SK-N-SH (cell line): ENCODE measurements around the gene BUD23. TPM values are rescaled to one million over a fixed set of nuclear protein-coding genes. Genes with fewer than 3 reads are reported as not detected.
A peak's percentile ranks its signal among the peaks of the same experiment; 100 is the strongest.

Experiments
- CTCF ChIA-PET: fragments of 300-600, 350-600 bp; formaldehyde crosslinking; extraction: SDS; loops from one replicate; lab custom pipeline; 2021; lab: Yijun Ruan, JAX
- POLR2A ChIA-PET: fragments of 350-600 bp; sonication (Branson Sonifier 250); formaldehyde crosslinking; extraction: SDS; loops from one replicate; lab custom pipeline; 2020; ENCODE audit warnings: antibody characterized with exemption, inconsistent platforms; lab: Yijun Ruan, JAX
- DNase-seq: peaks from one replicate; pipeline ENCODE4 v3.0.0; 2012
- H2AFZ ChIP-seq: fragments of 200-600 bp; sonication (generic); 2 replicates; pipeline ENCODE4 v1.8.1; 2016; ENCODE audit warnings: antibody characterized with exemption, mild to moderate bottlenecking, low read depth
- H3F3A ChIP-seq: fragments of 200-600 bp; sonication (generic); replicated peaks from 2 replicates; pipeline ENCODE3; 2016; ENCODE audit warnings: antibody characterized with exemption, mild to moderate bottlenecking; ENCODE audit not compliant: insufficient read depth
- H3K27ac ChIP-seq, 2 experiments: fragments of 200-500 bp in 1 of 2; fragments of 200-600 bp in 1 of 2; sonication (Bioruptor generic) in 1 of 2; sonication (generic), shearing (Covaris generic) in 1 of 2; 2 replicates each; pipeline versions ENCODE4 v1.5.1 to v1.6.1; 2014 to 2016; ENCODE audit warnings: low read depth in 2 of 2, inconsistent platforms in 1 of 2, low read length in 1 of 2, mild to moderate bottlenecking in 1 of 2, mixed read lengths in 1 of 2
- H3K27me3 ChIP-seq: fragments of 200-600 bp; sonication (generic), shearing (Covaris generic); 2 replicates; pipeline ENCODE4 v1.6.1; 2016; ENCODE audit warnings: mixed run types; ENCODE audit not compliant: insufficient read depth
- H3K36me3 ChIP-seq, 2 experiments: fragments of 200-500 bp in 1 of 2; fragments of 200-600 bp in 1 of 2; sonication (Bioruptor generic) in 1 of 2; sonication (generic) in 1 of 2; replicated peaks in 1 of 2; 2 replicates each; pipeline versions ENCODE3 to v1.5.1; 2014 to 2016; ENCODE audit warnings: low read length in 1 of 2, mild to moderate bottlenecking in 1 of 2; ENCODE audit not compliant: insufficient read depth in 2 of 2, control insufficient read depth in 1 of 2
- H3K4me1 ChIP-seq, 2 experiments: fragments of 200-500 bp in 1 of 2; fragments of 200-600 bp in 1 of 2; sonication (Bioruptor generic) in 1 of 2; sonication (generic), shearing (Covaris generic) in 1 of 2; 2 replicates each; pipeline versions ENCODE4 v1.5.1 to v1.6.1; 2014 to 2016; ENCODE audit warnings: low read depth in 1 of 2, low read length in 1 of 2, mixed run types in 1 of 2; ENCODE audit not compliant: insufficient read depth in 2 of 2, control insufficient read depth in 1 of 2
- H3K4me2 ChIP-seq: fragments of 200-600 bp; sonication (generic), shearing (Covaris generic); 2 replicates; pipeline ENCODE4 v1.6.1; 2017; ENCODE audit warnings: mixed run types
- H3K4me3 ChIP-seq, 2 experiments: fragments of 200-500 bp in 1 of 2; fragments of 200-600 bp in 1 of 2; sonication (Bioruptor generic) in 1 of 2; sonication (generic), shearing (Covaris generic) in 1 of 2; 2 replicates each; pipeline versions ENCODE4 v1.5.1 to v1.8.1; 2014 to 2016; ENCODE audit warnings: low read depth in 2 of 2, inconsistent platforms in 1 of 2, low read length in 1 of 2, mild to moderate bottlenecking in 1 of 2, mixed read lengths in 1 of 2, moderate library complexity in 1 of 2
- H3K79me2 ChIP-seq: fragments of 200-600 bp; sonication (generic); 2 replicates; pipeline ENCODE4 v1.8.1; 2017; ENCODE audit warnings: mild to moderate bottlenecking; ENCODE audit not compliant: insufficient read depth
- H3K9ac ChIP-seq: fragments of 200-600 bp; sonication (generic); 2 replicates; pipeline ENCODE4 v1.6.1; 2017; ENCODE audit warnings: mixed run types
- H3K9me2 ChIP-seq: fragments of 200-600 bp; sonication (generic); 2 replicates; pipeline ENCODE4 v1.6.1; 2017; ENCODE audit warnings: mixed run types
- H3K9me3 ChIP-seq: fragments of 200-600 bp; sonication (generic); 2 replicates; pipeline ENCODE4 v1.6.1; 2017; ENCODE audit warnings: mixed run types, mild to moderate bottlenecking, moderate library complexity
- H4K20me1 ChIP-seq: fragments of 200-600 bp; sonication (generic); 2 replicates; pipeline ENCODE4 v1.6.1; 2017; ENCODE audit warnings: mild to moderate bottlenecking, mixed run types; ENCODE audit not compliant: insufficient read depth
- CHD2 ChIP-seq: fragments of 150-350 bp; IDR thresholded peaks from 2 replicates; pipeline ENCODE4 v1.6.1; 2018; ENCODE audit warnings: low read length; ENCODE audit not compliant: partially characterized antibody
- ELF1 ChIP-seq: IDR thresholded peaks from 2 replicates; pipeline ENCODE4 v1.4.0; 2012
- FOXJ3 ChIP-seq: sonication (generic); formaldehyde crosslinking; IDR thresholded peaks from 2 replicates; pipeline ENCODE4 v1.5.1; 2020; ENCODE audit warnings: mild to moderate bottlenecking, missing genetic modification reagents
- FOXM1 ChIP-seq: IDR thresholded peaks from 2 replicates; pipeline ENCODE4 v1.4.0; 2012; ENCODE audit warnings: low read depth, mild to moderate bottlenecking
- JUND ChIP-seq: IDR thresholded peaks from 2 replicates; pipeline ENCODE4 v1.4.0; 2012
- MEF2A ChIP-seq: IDR thresholded peaks from 2 replicates; pipeline ENCODE4 v1.4.0; 2012; ENCODE audit warnings: low read depth, borderline replicate concordance
- MXI1 ChIP-seq: IDR thresholded peaks from 2 replicates; pipeline ENCODE4 v1.6.1; 2012; ENCODE audit warnings: mild to moderate bottlenecking, low read depth, low read length, improper control_type of control experiment
- NFIC ChIP-seq: IDR thresholded peaks from 2 replicates; pipeline ENCODE4 v1.4.0; 2012; ENCODE audit warnings: borderline replicate concordance
- POLR2AphosphoS5 ChIP-seq: IDR thresholded peaks from 2 replicates; pipeline ENCODE4 v1.6.1; 2012; ENCODE audit warnings: low read depth, low read length
- RAD21 ChIP-seq: IDR thresholded peaks from 2 replicates; pipeline ENCODE4 v1.6.1; 2012; ENCODE audit warnings: mild to moderate bottlenecking, low read length
- RCOR1 ChIP-seq: fragments of 150-350 bp; IDR thresholded peaks from 2 replicates; pipeline ENCODE4 v1.6.1; 2017; ENCODE audit warnings: antibody characterized with exemption, low read length
- RXRA ChIP-seq: IDR thresholded peaks from 2 replicates; pipeline ENCODE4 v1.4.0; 2012; ENCODE audit warnings: low read depth, mild to moderate bottlenecking, borderline replicate concordance
- SIN3A ChIP-seq: IDR thresholded peaks from 2 replicates; pipeline ENCODE4 v1.6.1; 2012; ENCODE audit warnings: low read depth, mild to moderate bottlenecking, low read length, moderate library complexity, borderline replicate concordance
- SMC3 ChIP-seq: IDR thresholded peaks from 2 replicates; pipeline ENCODE4 v1.6.1; 2012; ENCODE audit warnings: low read depth, low read length, improper control_type of control experiment
- TEAD4 ChIP-seq: IDR thresholded peaks from 2 replicates; pipeline ENCODE4 v1.4.0; 2012; ENCODE audit warnings: mild to moderate bottlenecking, borderline replicate concordance; ENCODE audit not compliant: insufficient read depth
- WGBS: methylation state at CpG from one replicate; pipeline ENCODE4 v1.1.6; 2017; ENCODE audit warnings: low lambda C conversion rate; 5-methylcytosine and 5-hydroxymethylcytosine counted together
- polyA plus RNA-seq, 3 experiments: library from polyadenylated mRNA; depleted of rRNA; stranded (reverse); fragments of >200 nt; gene quantifications; 2 replicates each; pipeline ENCODE4 v1.2.3, GENCODE V29; 2012
- TF ChIP-seq, protein P1 (sequence below): IDR thresholded peaks from 2 replicates; pipeline ENCODE4 v1.6.1; 2012; ENCODE audit warnings: mild to moderate bottlenecking, low read depth, low read length, moderate library complexity
- TF ChIP-seq, protein P2 (sequence below): fragments of 150-350 bp; IDR thresholded peaks from 2 replicates; pipeline ENCODE4 v1.6.1; 2016; ENCODE audit warnings: mild to moderate bottlenecking, low read depth, low read length
- TF ChIP-seq, protein P3 (sequence below): IDR thresholded peaks from 2 replicates; pipeline ENCODE4 v1.4.0; 2012; ENCODE audit warnings: low read depth, borderline replicate concordance
- TF ChIP-seq, protein P4 (sequence below): IDR thresholded peaks from 2 replicates; pipeline ENCODE4 v1.4.0; 2012; ENCODE audit warnings: low read depth
- TF ChIP-seq, protein P5 (sequence below): fragments of 200-600 bp; sonication (generic); IDR thresholded peaks from 2 replicates; pipeline ENCODE4 v1.6.1; 2017; ENCODE audit warnings: antibody characterized with exemption, mild to moderate bottlenecking, moderate library complexity

Gene BUD23
- polyA plus RNA-seq, 1 of the 3 experiments (the other 2 are of a cell fraction), result 206 TPM

DNA sequence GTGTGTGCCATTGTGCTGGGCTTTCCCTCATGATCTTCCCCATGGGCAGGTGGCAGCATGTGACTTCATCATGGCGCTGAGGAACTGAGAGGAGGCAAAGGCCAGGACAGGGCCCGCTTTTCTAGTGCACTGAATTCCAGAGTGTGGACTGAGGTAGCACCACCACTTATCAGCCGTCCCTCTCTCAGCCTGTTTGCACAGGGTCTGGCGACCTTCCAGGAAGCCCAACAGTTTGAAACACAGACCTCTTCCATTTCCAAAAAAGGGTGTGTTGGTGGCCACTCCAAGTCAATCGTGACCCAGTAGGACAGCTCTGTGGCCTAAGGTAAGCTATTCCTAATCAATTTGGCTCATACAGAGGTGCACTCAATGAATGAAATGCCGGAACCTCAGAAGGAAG is 4.5 kb upstream of the BUD23 start:
- Histone ChIP-seq H3K9me3 (no peaks in the 10 kb centered on the region), H3K9ac (no peak overlapping the region), H3K79me2 (peaks cover 57% of the 10 kb centered on the region), H3K4me3 (no peak overlapping the region), H3K36me3 (peaks cover 7 to 27% of the 10 kb centered on the region in 2 experiments), H3K9me2 (no peaks in the 10 kb centered on the region), H4K20me1 (no peaks in the 10 kb centered on the region), H3K27me3 (no peaks in the 10 kb centered on the region), H3K4me1 (peaks cover 16 to 19% of the 10 kb centered on the region in 2 experiments; a peak in 3 of 4 replicates), H2AFZ (no peak overlapping the region), H3K27ac (no peak overlapping the region), H3F3A (no peaks in the 10 kb centered on the region), H3K4me2 (no peak overlapping the region)
- TF ChIP-seq, protein P1, sequence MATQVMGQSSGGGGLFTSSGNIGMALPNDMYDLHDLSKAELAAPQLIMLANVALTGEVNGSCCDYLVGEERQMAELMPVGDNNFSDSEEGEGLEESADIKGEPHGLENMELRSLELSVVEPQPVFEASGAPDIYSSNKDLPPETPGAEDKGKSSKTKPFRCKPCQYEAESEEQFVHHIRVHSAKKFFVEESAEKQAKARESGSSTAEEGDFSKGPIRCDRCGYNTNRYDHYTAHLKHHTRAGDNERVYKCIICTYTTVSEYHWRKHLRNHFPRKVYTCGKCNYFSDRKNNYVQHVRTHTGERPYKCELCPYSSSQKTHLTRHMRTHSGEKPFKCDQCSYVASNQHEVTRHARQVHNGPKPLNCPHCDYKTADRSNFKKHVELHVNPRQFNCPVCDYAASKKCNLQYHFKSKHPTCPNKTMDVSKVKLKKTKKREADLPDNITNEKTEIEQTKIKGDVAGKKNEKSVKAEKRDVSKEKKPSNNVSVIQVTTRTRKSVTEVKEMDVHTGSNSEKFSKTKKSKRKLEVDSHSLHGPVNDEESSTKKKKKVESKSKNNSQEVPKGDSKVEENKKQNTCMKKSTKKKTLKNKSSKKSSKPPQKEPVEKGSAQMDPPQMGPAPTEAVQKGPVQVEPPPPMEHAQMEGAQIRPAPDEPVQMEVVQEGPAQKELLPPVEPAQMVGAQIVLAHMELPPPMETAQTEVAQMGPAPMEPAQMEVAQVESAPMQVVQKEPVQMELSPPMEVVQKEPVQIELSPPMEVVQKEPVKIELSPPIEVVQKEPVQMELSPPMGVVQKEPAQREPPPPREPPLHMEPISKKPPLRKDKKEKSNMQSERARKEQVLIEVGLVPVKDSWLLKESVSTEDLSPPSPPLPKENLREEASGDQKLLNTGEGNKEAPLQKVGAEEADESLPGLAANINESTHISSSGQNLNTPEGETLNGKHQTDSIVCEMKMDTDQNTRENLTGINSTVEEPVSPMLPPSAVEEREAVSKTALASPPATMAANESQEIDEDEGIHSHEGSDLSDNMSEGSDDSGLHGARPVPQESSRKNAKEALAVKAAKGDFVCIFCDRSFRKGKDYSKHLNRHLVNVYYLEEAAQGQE, result no peak
- TF ChIP-seq TEAD4 (no peak), MXI1 (no peak), SIN3A (no peak), JUND (no peak), MEF2A (no peak), FOXJ3 (CRISPR knock-in tag) (no peak), NFIC (no peak), RAD21 (no peak), POLR2AphosphoS5 (no peak)
- TF ChIP-seq, protein P2, sequence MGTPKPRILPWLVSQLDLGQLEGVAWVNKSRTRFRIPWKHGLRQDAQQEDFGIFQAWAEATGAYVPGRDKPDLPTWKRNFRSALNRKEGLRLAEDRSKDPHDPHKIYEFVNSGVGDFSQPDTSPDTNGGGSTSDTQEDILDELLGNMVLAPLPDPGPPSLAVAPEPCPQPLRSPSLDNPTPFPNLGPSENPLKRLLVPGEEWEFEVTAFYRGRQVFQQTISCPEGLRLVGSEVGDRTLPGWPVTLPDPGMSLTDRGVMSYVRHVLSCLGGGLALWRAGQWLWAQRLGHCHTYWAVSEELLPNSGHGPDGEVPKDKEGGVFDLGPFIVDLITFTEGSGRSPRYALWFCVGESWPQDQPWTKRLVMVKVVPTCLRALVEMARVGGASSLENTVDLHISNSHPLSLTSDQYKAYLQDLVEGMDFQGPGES, result no peak
- ChIA-PET CTCF (interaction anchor here (2.8 kb wide), 1 partner anchor 72 kb away, joined by 11 read pairs; no protein-coding TSS in a partner anchor), POLR2A (no interaction called here)
- 90% methylated on average over 6 of the region's 6 CpGs for whole genome bisulfite sequencing
- DNase-seq, result no peak

DNA sequence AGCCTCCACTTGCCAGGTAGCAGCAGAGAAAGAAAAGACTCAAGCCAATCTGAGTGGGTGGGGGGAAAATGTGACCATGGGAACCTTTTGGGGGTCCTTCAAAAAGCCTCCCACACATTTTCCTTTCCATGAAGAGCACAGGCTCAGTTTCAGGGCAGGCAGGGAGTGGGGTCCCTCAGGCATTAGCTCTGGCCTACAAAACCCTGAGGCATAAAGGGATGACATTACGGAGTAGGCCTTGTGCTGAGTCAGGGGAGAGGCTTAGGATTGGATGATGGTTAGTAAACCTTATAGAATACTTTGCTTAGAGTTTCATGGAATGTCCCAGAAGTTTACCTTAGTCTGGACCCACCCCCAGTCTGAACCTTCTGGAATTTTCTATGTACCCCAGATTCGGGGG is 3.7 kb upstream of the BUD23 start:
- no peak for DNase-seq
- no peaks in the 10 kb centered on the region for H3K9me3 ChIP-seq
- 96% methylated on average over 2 of the region's 2 CpGs for WGBS
- H3K79me2 ChIP-seq, result peaks cover 66% of the 10 kb centered on the region
- 0 out of 2 replicates have a peak overlapping the region, but pooled peaks have one; percentile 98 for H3K4me2 ChIP-seq
- no peaks in the 10 kb centered on the region for H4K20me1 ChIP-seq
- ChIA-PET CTCF (interaction anchor here (1.0 to 1.9 kb wide), 2 partner anchors 12 to 22 kb away, joined by 3 to 7 read pairs; partner anchors contain the start of gene VPS37D), POLR2A (no interaction called here)
- H3K36me3 ChIP-seq, result peaks cover 7 to 27% of the 10 kb centered on the region in 2 experiments
- no peaks in the 10 kb centered on the region for H3K27me3 ChIP-seq
- H3K9ac ChIP-seq, result no peak overlapping the region
- H3K4me1 ChIP-seq, result peaks cover 19 to 20% of the 10 kb centered on the region in 2 experiments; a peak in 3 of 4 replicates
- H3K4me3 ChIP-seq, result no peak overlapping the region
- H3K27ac ChIP-seq, result no peak overlapping the region
- H3F3A ChIP-seq, result no peaks in the 10 kb centered on the region
- H3K9me2 ChIP-seq, result no peaks in the 10 kb centered on the region
- no peak for TF ChIP-seq MEF2A
- no peak for TF ChIP-seq SMC3
- TF ChIP-seq, protein P3, sequence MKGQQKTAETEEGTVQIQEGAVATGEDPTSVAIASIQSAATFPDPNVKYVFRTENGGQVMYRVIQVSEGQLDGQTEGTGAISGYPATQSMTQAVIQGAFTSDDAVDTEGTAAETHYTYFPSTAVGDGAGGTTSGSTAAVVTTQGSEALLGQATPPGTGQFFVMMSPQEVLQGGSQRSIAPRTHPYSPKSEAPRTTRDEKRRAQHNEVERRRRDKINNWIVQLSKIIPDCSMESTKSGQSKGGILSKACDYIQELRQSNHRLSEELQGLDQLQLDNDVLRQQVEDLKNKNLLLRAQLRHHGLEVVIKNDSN, result no peak
- no peak for TF ChIP-seq RAD21
- TF ChIP-seq, protein P4, sequence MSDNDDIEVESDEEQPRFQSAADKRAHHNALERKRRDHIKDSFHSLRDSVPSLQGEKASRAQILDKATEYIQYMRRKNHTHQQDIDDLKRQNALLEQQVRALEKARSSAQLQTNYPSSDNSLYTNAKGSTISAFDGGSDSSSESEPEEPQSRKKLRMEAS, result no peak
- TF ChIP-seq ELF1, result no peak
- TF ChIP-seq, protein P5, sequence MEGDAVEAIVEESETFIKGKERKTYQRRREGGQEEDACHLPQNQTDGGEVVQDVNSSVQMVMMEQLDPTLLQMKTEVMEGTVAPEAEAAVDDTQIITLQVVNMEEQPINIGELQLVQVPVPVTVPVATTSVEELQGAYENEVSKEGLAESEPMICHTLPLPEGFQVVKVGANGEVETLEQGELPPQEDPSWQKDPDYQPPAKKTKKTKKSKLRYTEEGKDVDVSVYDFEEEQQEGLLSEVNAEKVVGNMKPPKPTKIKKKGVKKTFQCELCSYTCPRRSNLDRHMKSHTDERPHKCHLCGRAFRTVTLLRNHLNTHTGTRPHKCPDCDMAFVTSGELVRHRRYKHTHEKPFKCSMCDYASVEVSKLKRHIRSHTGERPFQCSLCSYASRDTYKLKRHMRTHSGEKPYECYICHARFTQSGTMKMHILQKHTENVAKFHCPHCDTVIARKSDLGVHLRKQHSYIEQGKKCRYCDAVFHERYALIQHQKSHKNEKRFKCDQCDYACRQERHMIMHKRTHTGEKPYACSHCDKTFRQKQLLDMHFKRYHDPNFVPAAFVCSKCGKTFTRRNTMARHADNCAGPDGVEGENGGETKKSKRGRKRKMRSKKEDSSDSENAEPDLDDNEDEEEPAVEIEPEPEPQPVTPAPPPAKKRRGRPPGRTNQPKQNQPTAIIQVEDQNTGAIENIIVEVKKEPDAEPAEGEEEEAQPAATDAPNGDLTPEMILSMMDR, result no peak
- TF ChIP-seq FOXJ3 (CRISPR knock-in tag), result no peak
- no peak for TF ChIP-seq JUND
- TF ChIP-seq FOXM1, result no peak
- TF ChIP-seq CHD2, result no peak
- no peak for TF ChIP-seq POLR2AphosphoS5
- no peak for TF ChIP-seq RXRA
- no peak for TF ChIP-seq RCOR1
- no peak overlapping the region for H2AFZ ChIP-seq
